K562 treated with DMSO at 1 percent for 48 hours (cell line): ENCODE data around the gene SPRR2E. TPM values are rescaled to one million over a fixed set of nuclear protein-coding genes. Genes with fewer than 3 reads are reported as not detected.

Source experiments
- total RNA-seq: library from RNA; unstranded; fragments of 300-600 nt; gene quantifications from 2 replicates; pipeline ENCODE4 v1.2.3, GENCODE V29; 2022; ENCODE audit warnings: low replicate concordance; ENCODE audit errors: extremely low read depth

Gene SPRR2E
- total RNA-seq: not detected in 2 replicates

GRCh38 chr1:153094426-153094825, at the start of gene SPRR2E:
Gene SPRR2E (minus strand): TSS chr1:153094526. CDS start chr1:153093751, 775 bp downstream.

DNA sequence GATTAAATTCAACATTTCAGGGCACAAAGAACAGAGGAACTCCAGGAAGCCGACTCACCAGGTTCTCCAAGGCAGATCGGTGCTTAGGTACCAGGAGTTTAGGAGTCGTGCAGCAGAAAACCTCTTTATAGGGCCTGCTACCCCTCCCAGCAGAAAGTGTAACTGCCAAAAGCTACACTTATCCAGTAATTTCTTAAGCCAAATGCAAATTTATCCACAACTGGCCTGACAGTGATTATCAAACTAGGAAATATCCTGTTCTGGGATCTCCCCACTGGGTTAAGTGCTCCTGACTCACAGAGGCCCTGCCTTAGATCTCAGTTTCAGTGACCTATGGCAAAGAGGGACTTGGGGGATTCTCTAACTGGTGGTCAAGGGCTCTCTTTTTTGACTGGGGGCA, 19.1 kb upstream of the SPRR2E start, which contains the start of gene SPRR2F:
Gene SPRR2F, minus strand, starts transcription at position 101 of the 400 bp plus-strand sequence. CDS start 783 bp downstream, outside the sequence.

GRCh38 chr1:153071511-153071910, 22.8 kb downstream of the SPRR2E start, which contains the start of gene SPRR2B:
Gene SPRR2B (minus strand): TSS chr1:153071611. CDS start chr1:153070839, 772 bp downstream.

DNA sequence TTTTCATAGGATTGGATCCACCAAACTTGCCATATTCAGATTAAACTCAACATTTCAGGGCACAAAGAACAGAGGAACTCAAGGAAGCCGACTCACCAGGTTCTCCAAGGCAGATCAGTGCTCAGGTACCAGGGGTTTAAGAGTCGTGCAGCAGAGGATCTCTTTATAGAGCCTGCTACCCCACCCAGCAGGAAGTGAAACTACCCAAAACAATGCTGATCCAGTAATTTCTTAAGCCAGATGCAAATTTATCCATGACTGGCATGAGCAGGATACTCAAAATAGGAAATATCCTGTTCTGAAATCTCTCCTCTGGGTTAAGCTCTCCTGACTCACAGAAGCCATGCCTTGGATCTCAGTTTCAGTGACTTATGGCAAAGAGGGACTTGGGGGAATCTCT, 37.0 kb downstream of the SPRR2E start, which contains the start of gene SPRR2A:
Gene SPRR2A, minus strand, starts transcription at position 138 of the 400 bp plus-strand sequence. CDS start 777 bp downstream, outside the sequence.

Other genes with a start within 250 kb of the SPRR2E start
- gene LCE7A, start 234.5 kb downstream of the SPRR2E start, total RNA-seq: not detected in 2 replicates
- not detected in 2 replicates for gene SMCP, start 216.2 kb downstream of the SPRR2E start, total RNA-seq
- gene IVL, start 186.0 kb downstream of the SPRR2E start, total RNA-seq: not detected in 2 replicates
- not detected in 2 replicates for gene SPRR5, start 147.3 kb downstream of the SPRR2E start, total RNA-seq
- gene SPRR4, start 123.9 kb downstream of the SPRR2E start, total RNA-seq: not detected in 2 replicates
- gene SPRR1A, start 110.4 kb downstream of the SPRR2E start, total RNA-seq: not detected in 2 replicates
- gene SPRR3, start 92.8 kb downstream of the SPRR2E start, total RNA-seq: not detected in 2 replicates
- not detected in 2 replicates for gene SPRR1B, start 63.3 kb downstream of the SPRR2E start, total RNA-seq
- gene SPRR2D, start 53.4 kb downstream of the SPRR2E start, total RNA-seq: not detected in 2 replicates
- not detected in 2 replicates for gene SPRR2A, start 37.0 kb downstream of the SPRR2E start, total RNA-seq
- not detected in 2 replicates for gene SPRR2B, start 22.9 kb downstream of the SPRR2E start, total RNA-seq
- not detected in 2 replicates for gene SPRR2F, start 19.0 kb upstream of the SPRR2E start, total RNA-seq
- gene SPRR2G, start 56.4 kb upstream of the SPRR2E start, total RNA-seq: not detected in 2 replicates
- gene LELP1, start 108.9 kb upstream of the SPRR2E start, total RNA-seq: not detected in 2 replicates
- gene PRR9, start 123.1 kb upstream of the SPRR2E start, total RNA-seq: not detected in 2 replicates
- gene LORICRIN, start 165.2 kb upstream of the SPRR2E start, total RNA-seq: not detected in 2 replicates
- not detected in 2 replicates for gene PGLYRP3, start 218.4 kb upstream of the SPRR2E start, total RNA-seq